ENCODE data around the gene DAPK2.

DNA sequence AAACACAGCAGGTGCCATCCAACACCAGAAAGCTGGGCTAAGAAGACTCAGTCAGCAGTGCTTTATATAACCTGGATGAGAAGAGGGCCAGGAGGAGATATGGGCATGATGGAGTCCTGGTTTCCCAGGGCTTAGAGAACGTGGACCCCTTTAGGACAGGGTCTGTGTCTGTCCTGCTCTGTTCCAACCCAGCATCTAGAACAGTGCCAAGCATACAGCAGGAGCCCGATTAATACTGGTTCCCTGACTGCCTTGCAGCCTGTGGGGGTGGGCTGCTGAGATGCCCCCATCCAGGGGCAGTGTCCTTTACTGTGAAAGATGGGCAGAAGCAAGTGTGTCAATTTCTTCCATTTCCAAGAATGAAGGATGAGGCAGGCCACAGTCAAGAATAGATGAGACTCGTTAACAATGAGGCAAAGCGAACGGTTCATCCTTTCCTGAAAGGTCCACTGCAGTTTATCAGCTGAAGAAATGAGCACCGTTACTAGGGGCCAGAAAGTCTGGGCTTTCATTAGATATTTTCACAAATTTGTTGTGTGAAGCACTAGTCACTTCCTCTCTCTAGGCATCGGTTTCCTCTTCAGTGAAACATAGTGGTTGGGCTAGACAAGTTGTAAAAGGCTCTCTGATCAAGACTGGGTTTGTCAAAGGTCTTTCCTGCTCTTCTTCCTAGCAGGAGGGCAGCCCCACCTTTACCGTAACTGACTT lies 140.6 kb downstream of the DAPK2 start:
- TF ChIP-seq, protein P1, sequence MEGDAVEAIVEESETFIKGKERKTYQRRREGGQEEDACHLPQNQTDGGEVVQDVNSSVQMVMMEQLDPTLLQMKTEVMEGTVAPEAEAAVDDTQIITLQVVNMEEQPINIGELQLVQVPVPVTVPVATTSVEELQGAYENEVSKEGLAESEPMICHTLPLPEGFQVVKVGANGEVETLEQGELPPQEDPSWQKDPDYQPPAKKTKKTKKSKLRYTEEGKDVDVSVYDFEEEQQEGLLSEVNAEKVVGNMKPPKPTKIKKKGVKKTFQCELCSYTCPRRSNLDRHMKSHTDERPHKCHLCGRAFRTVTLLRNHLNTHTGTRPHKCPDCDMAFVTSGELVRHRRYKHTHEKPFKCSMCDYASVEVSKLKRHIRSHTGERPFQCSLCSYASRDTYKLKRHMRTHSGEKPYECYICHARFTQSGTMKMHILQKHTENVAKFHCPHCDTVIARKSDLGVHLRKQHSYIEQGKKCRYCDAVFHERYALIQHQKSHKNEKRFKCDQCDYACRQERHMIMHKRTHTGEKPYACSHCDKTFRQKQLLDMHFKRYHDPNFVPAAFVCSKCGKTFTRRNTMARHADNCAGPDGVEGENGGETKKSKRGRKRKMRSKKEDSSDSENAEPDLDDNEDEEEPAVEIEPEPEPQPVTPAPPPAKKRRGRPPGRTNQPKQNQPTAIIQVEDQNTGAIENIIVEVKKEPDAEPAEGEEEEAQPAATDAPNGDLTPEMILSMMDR (IDR thresholded peaks at IDR 0.05; ENCODE audit: low read length): no peak
- TF ChIP-seq EZH2 (optimal IDR thresholded peaks at IDR 0.05; ENCODE audit: low read depth, low read length) (no peak), EZH2phosphoT487 (IDR thresholded peaks at IDR 0.05; ENCODE audit: low read length) (no peak)
